Dermis microvascular lymphatic vessel endothelial cell (primary cell): ENCODE data around the gene ASTN2. TPM values are rescaled to one million over a fixed set of nuclear protein-coding genes. Genes with fewer than 3 reads are reported as not detected.
A peak's percentile ranks its signal among the peaks of the same experiment; 100 is the strongest.

Source experiments
- DNase-seq, 2 donors: peaks; one replicate each; pipeline versions ENCODE4 v3.0.0 to v3.0.0-alpha.2; 2010; ENCODE audit warnings: low read depth in 2 of 2
- total RNA-seq: library from RNA; depleted of rRNA; stranded (reverse); fragments of >200 nt; gene quantifications from 2 replicates; pipeline ENCODE4 v1.2.1, GENCODE V29; 2014

Gene ASTN2, protein sequence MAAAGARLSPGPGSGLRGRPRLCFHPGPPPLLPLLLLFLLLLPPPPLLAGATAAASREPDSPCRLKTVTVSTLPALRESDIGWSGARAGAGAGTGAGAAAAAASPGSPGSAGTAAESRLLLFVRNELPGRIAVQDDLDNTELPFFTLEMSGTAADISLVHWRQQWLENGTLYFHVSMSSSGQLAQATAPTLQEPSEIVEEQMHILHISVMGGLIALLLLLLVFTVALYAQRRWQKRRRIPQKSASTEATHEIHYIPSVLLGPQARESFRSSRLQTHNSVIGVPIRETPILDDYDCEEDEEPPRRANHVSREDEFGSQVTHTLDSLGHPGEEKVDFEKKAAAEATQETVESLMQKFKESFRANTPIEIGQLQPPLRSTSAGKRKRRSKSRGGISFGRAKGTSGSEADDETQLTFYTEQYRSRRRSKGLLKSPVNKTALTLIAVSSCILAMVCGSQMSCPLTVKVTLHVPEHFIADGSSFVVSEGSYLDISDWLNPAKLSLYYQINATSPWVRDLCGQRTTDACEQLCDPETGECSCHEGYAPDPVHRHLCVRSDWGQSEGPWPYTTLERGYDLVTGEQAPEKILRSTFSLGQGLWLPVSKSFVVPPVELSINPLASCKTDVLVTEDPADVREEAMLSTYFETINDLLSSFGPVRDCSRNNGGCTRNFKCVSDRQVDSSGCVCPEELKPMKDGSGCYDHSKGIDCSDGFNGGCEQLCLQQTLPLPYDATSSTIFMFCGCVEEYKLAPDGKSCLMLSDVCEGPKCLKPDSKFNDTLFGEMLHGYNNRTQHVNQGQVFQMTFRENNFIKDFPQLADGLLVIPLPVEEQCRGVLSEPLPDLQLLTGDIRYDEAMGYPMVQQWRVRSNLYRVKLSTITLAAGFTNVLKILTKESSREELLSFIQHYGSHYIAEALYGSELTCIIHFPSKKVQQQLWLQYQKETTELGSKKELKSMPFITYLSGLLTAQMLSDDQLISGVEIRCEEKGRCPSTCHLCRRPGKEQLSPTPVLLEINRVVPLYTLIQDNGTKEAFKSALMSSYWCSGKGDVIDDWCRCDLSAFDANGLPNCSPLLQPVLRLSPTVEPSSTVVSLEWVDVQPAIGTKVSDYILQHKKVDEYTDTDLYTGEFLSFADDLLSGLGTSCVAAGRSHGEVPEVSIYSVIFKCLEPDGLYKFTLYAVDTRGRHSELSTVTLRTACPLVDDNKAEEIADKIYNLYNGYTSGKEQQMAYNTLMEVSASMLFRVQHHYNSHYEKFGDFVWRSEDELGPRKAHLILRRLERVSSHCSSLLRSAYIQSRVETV (N-terminal part only)
- total RNA-seq: 1.9 and 3.0 TPM in 2 replicates

DNA sequence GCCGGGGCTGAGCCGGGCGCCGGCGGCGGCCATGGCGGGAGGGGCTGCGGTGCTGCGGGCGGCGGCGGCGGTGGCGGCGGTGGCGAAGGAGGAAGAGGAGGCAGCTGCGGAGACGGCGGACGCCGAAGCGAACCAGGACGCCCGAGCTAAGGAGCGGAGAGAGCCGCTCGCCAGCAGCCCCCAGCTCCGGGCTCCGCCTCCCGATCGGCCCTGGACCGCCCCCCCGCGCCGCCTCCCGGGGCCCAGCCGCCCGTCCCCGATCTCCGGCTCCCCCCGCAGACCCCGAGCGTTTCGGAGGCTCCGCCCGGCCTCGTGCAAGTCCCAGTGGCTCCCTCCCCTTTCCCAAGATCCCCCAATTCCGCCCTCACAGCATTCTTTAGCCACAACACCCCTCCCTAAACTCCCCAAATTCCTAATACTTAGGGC is at the start of gene ASTN2:
ASTN2 (minus strand) TSS at position 152 of the 426 bp plus-strand sequence; CDS start at position 33, 119 bp downstream.
- DNase-seq: peak in 1 of 2 donors; percentile 7

DNA sequence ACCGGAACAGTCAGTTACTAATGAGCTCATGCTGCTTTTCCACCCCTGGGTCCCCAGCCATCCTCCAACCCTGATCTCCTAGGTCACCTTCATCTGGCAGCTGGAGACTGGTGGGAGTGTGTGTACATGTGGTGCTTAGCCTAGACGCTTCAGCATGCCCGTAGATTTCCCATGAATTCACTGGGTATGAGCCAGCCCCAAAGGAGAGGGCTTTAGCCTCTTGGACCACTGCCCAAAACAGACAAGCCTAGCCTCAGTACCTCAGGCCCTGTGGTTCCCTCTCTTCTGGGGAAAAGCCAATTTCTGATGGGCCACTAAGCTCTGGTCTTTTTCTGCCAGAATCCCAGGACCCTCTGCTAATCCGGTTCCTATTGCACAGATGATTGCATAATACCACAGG is 48.0 kb upstream of the ASTN2 start:
- DNase-seq: no peak

DNA sequence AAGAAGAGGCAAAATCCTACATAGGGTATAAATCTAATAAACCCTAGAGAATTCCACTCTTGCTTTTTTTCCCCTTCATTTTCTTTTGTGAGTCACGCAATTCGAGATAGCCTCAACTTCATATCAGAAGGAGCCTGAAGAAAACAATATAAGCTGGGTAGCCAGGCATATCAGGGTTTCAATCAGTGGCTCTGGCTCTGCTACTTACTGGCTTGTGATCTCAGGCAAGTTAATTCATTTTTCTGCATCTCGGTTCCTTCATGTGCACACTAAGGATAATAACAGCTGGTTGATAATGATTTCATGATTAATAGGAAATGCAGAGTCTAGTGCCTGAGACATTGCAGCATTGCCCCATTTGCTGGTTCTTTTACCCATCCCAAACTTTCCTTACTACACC is 46.5 kb upstream of the ASTN2 start:
- DNase-seq: no peak

DNA sequence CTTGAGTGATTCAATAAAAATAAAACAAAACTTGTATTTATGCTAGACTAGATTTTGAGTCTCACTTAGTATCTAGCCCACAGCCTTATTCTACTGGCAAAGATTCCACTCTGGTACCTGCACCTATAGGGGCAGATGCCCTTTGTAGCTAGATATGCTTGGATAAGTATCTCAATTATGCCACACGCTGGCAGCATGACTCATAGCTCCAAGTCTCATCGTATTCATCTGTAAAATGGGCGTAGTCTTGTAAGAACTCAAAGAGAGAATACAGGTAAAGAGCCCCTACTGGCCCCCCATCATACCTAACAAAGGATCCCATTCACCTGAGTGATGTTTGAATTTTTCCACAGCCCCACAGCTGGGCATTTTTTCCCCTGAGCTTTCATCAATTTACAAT is 45.9 kb upstream of the ASTN2 start:
- DNase-seq: no peak

DNA sequence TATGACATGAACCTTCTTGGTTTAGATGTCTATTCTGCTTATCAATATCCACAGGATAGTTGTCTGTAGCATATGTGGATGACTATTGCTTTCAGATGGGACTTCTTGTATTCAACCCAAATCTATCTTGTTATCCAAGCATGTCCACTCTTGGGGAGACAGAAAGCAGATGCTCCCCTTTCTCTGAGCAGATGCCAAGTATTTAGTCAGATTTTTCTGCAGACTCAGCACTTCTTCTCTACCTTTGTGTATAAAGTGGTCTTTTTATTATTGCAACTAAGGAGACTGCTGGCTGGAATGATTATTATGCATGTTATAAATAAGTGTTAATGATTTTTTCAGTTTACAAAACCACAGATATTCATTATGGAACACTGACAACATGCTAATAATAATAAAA is 45.1 kb upstream of the ASTN2 start:
- no peak for DNase-seq

DNA sequence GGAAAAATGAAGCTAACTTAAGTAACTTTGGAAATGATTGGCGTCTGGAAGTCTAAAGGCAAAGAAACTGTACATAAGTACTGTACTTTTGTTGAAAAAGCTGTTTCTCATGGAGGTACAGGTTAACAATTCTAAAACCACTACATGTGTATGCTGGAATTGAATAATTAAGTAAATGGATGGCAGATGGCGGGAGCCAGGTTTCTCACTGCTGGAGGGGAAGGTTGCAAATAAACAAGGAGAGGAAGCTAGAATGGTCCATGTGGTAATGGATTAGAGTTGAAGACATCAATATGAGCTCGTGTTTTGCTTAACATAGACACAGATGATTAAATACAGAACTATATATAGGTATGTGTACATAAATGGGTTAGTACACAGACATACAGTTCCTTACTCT is 43.2 kb upstream of the ASTN2 start:
- DNase-seq: no peak

DNA sequence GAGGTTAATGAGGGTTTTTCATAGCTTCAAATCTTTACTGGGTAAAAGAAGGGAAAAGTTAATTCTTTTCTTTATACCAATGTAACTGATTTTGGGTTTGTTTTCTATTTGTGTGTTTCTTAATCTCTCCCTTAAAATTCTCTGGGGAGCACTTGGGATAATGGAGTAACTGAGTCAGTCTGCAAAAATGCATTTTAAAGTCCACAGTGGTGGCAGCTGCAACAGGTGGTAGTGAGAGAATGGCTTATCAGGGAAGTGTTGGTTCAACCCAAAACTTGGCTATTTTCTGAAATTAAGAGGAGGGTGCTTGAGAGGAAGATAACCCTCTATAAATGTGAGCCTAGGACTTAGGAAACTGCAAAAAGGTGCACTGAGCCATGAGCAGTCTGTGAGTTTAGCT is 39.9 kb upstream of the ASTN2 start:
- no peak for DNase-seq

DNA sequence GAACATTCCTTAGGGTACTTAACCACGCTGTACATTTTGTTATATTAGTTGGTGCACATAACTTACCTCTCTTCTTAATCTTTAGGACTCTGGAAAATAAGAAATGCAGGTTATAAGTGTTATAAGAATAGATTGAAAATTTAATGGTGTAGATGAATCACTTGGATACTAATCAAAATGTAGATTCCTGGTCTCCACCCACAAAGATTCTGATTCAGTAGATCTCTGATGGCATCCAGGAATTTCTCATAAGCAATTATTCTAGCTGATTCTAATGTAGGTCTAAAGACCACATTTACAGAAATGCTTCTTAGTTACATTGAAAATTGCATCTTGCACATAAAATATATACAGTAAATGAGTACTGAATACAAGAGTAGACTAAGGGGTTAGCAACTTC is 38.9 kb upstream of the ASTN2 start:
- no peak for DNase-seq

DNA sequence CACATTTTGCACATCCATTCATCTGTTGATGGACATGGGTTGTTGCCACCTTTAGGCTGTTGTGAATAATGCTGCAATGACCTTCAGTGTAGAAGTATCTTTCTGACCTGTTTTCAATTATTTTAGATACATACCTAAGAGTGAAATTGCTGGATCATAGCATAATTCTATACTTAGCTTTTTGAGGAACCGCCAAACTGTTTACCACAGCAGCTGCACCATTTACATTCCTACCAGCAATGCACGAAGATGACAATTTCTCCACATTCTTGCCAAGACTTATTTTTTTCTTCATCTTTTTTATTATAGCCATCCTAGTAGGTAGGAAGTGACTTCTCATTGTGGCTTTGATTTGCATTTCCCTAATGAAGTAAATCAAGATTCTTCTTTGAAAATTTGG is 36.5 kb upstream of the ASTN2 start:
- DNase-seq: no peak

DNA sequence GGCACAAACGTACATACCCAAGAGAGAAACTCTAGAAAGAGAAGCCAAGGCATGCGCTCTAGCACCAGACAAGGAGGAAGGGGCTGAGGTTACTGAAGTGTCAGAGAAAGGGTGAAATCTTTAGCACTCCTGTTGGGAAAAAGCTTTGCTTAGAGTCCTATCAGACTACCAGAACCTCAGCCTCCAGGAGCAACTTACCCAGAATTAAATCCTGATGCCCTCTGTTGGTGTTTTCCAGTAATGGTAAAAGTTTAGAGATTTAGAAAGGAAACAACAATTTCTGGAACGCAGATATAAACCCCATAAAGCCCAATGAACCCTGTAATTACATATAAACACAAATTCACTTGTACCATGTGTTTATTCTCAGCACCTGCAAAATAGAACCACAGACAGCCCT is 33.2 kb upstream of the ASTN2 start:
- DNase-seq: no peak

DNA sequence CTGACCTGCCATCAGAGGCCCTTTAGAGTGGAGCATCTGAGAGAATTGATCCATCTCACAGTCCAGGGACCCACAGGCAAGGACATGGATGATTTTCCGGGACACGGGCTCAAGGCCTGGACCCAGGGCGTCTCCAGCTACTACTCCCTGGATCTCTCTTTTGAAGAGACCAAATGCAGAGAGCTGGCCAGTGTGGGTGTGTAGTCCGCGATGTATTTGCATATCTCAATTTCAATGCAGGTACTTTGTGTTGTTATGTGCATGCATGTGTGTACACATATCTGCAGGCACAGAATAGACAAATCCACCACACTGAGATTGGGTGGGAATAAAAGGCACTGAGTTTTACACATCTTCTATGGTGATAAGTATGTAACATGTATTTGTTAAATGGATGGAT is 30.8 kb upstream of the ASTN2 start:
- no peak for DNase-seq

DNA sequence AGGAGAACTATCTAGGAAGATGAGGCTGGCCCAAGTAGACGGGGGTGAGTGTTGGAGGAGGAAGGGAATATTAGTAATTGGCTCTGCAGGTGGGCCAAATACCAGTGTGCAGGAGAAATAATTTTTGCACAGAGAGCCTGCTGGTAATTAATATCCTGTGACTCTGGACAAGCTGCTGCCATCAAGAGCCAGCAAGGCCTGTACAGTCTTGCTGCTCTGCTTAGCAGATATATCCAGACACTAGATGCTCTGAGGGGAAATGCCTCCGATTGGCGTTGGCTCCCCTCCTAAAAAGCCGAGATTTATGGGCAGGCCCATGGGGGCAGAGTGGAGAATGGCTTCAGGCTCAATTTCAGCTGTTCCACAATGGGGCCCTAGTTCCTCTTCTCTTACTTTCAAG is 29.6 kb upstream of the ASTN2 start:
- DNase-seq: no peak

DNA sequence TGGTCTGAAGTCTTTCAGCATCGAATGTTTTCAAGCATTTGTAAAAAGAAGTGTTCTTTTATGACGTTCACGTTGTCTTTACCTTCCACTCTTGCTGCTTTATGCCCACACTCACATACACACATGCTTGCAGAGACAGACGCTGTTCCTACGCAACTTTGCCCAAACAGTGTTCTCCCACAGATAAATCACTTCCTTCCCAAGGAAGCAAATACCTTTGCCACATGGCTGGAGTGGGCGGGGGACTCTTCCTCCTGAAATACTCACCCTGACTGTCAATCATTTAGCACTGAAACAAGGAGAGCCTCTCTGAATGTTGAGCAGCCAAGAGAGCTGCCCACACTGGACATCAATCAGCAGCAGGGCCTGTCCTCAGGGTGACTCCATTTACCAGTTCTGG is 22.4 kb upstream of the ASTN2 start:
- peak in 1 of 2 donors; percentile 6 for DNase-seq

DNA sequence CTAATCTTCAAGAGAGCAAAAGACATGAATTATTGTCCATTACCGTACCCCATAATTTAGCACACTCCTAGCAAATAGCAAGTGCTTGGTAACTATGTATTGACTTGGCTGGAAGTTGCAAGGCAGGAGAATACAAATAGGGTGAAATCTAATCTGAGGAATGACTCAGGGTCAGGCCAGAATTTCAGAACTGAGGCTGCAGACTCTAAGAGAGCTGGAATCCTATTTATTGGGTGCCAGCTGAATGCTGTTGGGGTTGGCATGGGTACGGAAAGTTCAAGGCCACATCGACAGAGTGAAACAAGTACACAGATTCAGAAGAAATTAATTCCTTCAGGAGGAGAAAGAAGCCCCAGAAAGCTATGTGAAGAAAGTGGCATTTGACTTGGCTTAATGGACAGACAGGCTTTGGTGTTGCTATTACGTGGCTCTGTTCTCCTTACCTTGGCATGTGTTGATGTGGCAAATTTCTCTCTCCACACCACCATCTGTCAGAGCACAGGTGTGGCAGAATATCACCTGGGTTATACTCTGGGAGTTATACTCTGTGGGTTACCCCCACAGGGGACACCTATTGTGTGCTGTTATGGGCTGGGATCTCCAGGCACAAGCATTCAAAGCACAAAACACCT is 20.9 kb upstream of the ASTN2 start:
- DNase-seq: no peak

DNA sequence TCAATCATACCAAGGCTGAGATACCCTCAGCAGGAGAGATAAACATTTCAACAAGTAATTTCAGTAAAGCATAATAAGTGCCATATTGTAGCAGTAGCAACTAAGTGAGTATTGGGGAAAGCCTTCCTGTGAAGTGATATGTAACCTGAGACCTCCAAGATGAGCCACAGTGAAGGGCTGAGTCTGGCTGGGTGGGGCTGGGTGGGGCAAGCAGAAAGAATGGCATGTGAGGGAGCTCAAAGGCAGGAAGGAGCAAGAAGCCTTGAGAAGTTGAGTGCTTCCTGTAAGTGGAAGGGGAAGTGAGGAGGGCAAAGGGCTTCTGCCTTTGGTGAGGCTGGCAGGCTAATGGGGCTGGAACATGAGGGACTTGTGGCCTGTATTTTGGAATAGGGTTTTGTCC is 19.7 kb upstream of the ASTN2 start:
- no peak for DNase-seq

DNA sequence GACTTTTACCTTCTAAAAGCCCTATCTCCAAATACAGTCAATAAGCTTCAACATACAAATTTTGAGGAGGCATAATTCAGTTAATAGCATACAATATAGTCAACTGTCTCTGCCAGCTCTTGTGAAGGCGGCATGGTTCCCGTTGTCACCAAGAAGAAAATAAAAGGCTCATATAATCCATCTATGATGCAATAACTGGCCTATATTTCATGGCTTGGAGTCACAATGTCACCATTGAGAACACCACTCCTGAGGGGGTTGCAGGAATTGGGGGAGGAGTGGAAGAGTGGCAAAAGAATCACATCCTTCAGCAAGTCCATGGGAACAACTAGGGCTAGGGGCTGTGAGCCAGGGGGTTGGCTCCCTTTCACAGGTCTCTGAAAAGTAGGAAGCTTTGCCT is 16.0 kb upstream of the ASTN2 start:
- DNase-seq: no peak

DNA sequence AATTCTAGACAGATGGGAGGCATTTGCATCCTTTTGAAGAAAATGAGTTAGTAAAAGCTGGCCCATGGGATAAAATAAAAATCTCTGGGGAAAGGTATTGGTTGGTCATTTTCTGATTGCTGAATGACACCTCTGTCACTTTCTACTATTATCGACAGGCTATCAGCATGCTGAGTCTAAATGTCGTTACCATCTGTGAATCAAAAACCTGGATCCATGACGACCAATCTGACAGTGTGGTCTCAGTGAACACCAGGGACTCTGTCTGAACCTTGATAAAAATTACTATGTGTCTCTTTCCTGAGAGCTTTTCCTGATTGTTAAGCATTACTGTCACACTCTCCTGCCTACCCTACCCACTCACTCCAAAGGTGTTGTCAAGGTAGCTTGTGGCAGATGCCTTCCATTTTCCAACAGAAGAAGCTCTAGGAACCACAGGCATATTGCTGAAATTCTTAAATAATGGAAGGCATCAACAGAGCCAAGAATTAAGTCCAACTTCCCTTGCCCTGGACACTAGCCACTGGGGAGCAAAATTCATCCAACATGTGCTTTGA is 12.6 kb upstream of the ASTN2 start:
- no peak for DNase-seq

DNA sequence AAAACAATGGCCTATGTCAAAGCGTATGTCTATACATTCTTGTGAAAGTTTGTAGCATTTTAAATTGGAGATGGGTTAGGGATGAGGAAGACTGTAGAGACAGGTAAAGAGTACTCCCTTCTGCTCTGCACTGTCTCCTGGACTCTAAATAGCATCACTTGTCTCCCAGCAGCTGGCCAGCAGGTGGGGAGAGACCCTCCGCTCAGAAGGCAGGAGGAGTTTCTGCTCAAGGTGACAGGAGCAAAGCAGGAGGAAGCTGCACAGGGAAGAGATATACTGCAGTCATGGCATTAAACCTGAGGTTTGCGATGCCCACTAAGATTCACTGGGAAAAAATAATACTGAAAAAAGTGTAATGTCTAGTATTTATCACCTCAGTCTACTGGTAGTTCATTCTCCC is 10.7 kb upstream of the ASTN2 start:
- DNase-seq: no peak

DNA sequence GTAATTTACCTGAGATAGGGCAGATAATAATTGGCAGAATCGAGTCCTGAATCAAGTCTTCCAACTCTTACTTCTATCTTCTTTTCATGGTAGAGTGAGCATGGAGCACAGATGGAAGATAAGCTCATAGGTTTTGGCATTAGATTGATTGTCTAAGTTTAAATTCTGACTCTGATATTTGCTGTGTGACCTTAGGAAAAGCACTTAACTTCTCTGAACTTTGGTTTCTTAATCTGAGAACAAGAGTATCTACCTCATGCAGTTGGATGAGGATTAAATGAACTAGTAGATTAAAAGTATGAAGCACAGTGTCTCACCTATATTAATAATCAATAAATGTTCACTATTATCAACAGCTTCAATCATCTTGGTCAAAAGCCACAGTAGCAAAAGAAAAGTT is 9.4 kb upstream of the ASTN2 start:
- DNase-seq: no peak

DNA sequence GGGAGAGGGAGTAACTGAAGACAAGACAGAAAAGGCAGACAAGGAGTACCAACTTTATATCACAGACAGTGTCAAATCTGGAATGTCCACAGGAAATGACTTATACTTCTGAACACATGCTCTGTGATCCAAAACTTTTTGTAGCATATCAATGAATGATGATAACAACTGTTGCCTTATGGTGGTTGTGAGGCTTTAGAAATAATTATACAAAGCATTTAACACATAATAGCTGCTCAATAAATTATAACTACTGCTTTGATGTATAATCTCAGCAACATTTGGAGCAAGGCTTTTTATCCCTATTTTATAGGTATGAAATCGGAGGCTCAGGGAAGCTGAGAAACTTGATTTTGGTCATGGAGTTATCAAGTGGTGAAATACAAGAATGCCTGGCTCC is 3.3 kb upstream of the ASTN2 start:
- no peak for DNase-seq

DNA sequence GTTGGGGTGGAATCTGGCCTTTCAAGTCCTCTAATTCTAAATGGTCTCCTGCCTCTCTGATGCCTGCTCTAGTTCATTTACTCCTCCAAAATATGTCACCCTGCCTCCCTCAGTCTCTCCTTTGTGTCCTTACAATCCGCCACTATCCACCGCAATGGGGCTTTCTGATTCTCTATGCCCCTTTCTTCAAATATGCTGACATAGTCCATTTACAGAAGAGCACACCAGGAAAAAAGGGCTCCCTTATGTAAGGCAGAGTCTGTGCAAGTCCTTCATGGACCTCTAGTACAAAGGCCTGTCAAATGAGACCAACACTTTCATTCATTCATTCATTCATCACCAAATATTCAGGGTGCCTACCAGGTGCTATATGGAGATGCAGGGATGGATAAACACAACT is 2.0 kb upstream of the ASTN2 start:
- no peak for DNase-seq
